H1 (cell line): ENCODE results near the gene HHIP. TPM values are rescaled to one million over a fixed set of nuclear protein-coding genes. Genes with fewer than 3 reads are reported as not detected.

Experiments used
- HDAC6 ChIP-seq: IDR thresholded peaks from one replicate; pipeline ENCODE4 v1.7.1; 2012; ENCODE audit warnings: low read depth, mild to moderate bottlenecking, inconsistent platforms, low read length, moderate library complexity
- NANOG ChIP-seq: IDR thresholded peaks from 2 replicates; pipeline ENCODE4 v1.6.1; 2011; ENCODE audit warnings: low read length, low read depth, mild to moderate bottlenecking, inconsistent platforms; ENCODE audit not compliant: insufficient read depth, poor library complexity, severe bottlenecking
- SP4 ChIP-seq: IDR thresholded peaks from 2 replicates; pipeline ENCODE4 v1.6.1; 2012; ENCODE audit warnings: low read length, inconsistent platforms
- TCF12 ChIP-seq: IDR thresholded peaks from 2 replicates; pipeline ENCODE4 v1.6.1; 2011; ENCODE audit warnings: low read depth, mild to moderate bottlenecking, low read length
- polyA plus RNA-seq, 7 experiments: library from polyadenylated mRNA; depleted of rRNA in 3 of 7; stranded (reverse) in 5 of 7; unstranded in 2 of 7; fragments of >200 nt in 5 of 7; fragments of 200-250 nt in 2 of 7; gene quantifications; 1 replicate in 5 of 7; 2 replicates in 1 of 7; 4 replicates in 1 of 7; pipeline versions ENCODE4 v1.2.1 to v1.2.3, GENCODE V29; 2011 to 2013; ENCODE audit warnings: missing spikeins in 2 of 7, mixed read lengths in 2 of 7
- total RNA-seq: library from RNA; stranded (reverse); fragmentation: NEBNext Ultra II Directional; extraction: Animal tissue kit (Norgen Biotek cat#: 25700); gene quantifications from 2 replicates; pipeline ENCODE4 v1.2.1, GENCODE V29; 2021
- TF ChIP-seq, protein P1 (sequence below): fragments of 300-600 bp; sonication (generic); IDR thresholded peaks from 2 replicates; pipeline ENCODE4 v1.7.1; 2012; ENCODE audit warnings: low read length, moderate library complexity, mild to moderate bottlenecking, inconsistent platforms; ENCODE audit not compliant: insufficient replicate concordance

The HHIP gene
- total and polyA plus RNA-seq, 2 of the 8 experiments (the other 6 are each of a cell fraction or from before 2014, with no cell fraction given): 0.05 to 1.3 TPM

DNA sequence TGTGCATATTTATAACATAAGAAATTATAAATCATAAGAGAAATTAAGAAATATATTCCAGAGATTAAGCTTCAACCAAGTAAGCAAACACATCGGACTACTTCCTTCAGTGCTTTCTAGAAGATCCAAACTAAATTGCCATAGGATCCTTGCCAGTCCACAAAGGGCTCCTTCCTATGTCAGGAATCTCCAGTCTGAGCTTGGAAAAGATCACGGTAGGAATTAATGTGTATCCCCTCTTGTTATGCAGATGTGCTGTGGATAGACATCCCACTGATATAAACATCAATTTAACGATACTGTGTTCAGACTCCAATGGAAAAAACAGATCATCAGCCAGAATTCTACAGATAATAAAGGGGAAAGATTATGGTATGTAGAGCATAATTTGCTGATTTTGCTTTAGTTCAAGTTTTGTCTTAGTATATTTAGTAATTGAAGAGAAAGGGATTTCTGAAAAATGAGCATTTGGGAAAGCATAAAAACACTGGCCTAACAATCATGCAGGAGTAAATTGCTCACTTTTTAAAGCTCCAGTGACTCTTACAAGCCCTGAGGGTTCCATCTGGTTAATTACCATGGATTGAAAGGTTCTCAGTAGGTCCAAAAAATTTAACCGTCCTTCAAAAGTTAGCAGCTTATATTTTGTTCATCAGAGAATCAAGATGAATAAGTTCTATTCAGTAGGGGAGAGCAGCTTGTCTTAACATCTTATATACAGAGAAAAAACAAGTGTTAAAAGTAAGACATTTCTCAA, 65.9 kb downstream of the HHIP start (continued):
- TF ChIP-seq, protein P1, sequence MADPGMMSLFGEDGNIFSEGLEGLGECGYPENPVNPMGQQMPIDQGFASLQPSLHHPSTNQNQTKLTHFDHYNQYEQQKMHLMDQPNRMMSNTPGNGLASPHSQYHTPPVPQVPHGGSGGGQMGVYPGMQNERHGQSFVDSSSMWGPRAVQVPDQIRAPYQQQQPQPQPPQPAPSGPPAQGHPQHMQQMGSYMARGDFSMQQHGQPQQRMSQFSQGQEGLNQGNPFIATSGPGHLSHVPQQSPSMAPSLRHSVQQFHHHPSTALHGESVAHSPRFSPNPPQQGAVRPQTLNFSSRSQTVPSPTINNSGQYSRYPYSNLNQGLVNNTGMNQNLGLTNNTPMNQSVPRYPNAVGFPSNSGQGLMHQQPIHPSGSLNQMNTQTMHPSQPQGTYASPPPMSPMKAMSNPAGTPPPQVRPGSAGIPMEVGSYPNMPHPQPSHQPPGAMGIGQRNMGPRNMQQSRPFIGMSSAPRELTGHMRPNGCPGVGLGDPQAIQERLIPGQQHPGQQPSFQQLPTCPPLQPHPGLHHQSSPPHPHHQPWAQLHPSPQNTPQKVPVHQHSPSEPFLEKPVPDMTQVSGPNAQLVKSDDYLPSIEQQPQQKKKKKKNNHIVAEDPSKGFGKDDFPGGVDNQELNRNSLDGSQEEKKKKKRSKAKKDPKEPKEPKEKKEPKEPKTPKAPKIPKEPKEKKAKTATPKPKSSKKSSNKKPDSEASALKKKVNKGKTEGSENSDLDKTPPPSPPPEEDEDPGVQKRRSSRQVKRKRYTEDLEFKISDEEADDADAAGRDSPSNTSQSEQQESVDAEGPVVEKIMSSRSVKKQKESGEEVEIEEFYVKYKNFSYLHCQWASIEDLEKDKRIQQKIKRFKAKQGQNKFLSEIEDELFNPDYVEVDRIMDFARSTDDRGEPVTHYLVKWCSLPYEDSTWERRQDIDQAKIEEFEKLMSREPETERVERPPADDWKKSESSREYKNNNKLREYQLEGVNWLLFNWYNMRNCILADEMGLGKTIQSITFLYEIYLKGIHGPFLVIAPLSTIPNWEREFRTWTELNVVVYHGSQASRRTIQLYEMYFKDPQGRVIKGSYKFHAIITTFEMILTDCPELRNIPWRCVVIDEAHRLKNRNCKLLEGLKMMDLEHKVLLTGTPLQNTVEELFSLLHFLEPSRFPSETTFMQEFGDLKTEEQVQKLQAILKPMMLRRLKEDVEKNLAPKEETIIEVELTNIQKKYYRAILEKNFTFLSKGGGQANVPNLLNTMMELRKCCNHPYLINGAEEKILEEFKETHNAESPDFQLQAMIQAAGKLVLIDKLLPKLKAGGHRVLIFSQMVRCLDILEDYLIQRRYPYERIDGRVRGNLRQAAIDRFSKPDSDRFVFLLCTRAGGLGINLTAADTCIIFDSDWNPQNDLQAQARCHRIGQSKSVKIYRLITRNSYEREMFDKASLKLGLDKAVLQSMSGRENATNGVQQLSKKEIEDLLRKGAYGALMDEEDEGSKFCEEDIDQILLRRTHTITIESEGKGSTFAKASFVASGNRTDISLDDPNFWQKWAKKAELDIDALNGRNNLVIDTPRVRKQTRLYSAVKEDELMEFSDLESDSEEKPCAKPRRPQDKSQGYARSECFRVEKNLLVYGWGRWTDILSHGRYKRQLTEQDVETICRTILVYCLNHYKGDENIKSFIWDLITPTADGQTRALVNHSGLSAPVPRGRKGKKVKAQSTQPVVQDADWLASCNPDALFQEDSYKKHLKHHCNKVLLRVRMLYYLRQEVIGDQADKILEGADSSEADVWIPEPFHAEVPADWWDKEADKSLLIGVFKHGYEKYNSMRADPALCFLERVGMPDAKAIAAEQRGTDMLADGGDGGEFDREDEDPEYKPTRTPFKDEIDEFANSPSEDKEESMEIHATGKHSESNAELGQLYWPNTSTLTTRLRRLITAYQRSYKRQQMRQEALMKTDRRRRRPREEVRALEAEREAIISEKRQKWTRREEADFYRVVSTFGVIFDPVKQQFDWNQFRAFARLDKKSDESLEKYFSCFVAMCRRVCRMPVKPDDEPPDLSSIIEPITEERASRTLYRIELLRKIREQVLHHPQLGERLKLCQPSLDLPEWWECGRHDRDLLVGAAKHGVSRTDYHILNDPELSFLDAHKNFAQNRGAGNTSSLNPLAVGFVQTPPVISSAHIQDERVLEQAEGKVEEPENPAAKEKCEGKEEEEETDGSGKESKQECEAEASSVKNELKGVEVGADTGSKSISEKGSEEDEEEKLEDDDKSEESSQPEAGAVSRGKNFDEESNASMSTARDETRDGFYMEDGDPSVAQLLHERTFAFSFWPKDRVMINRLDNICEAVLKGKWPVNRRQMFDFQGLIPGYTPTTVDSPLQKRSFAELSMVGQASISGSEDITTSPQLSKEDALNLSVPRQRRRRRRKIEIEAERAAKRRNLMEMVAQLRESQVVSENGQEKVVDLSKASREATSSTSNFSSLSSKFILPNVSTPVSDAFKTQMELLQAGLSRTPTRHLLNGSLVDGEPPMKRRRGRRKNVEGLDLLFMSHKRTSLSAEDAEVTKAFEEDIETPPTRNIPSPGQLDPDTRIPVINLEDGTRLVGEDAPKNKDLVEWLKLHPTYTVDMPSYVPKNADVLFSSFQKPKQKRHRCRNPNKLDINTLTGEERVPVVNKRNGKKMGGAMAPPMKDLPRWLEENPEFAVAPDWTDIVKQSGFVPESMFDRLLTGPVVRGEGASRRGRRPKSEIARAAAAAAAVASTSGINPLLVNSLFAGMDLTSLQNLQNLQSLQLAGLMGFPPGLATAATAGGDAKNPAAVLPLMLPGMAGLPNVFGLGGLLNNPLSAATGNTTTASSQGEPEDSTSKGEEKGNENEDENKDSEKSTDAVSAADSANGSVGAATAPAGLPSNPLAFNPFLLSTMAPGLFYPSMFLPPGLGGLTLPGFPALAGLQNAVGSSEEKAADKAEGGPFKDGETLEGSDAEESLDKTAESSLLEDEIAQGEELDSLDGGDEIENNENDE: no peak
- no peak for TF ChIP-seq TCF12
- no peak for TF ChIP-seq SP4
- no peak for TF ChIP-seq HDAC6
- no peak for TF ChIP-seq NANOG
